GM15510 (cell line): ENCODE measurements around the gene SIL1.

ENCODE experiments used
- POLR2A ChIP-seq: IDR thresholded peaks from 3 replicates; pipeline ENCODE4 v1.6.1; 2011; ENCODE audit warnings: borderline replicate concordance; ENCODE audit not compliant: insufficient read length; ENCODE audit errors: extremely low read depth

SIL1 gene

GRCh38 chr5:138925090-138925635 is 273.0 kb downstream of the SIL1 start:
- TF ChIP-seq POLR2A: no peak

DNA sequence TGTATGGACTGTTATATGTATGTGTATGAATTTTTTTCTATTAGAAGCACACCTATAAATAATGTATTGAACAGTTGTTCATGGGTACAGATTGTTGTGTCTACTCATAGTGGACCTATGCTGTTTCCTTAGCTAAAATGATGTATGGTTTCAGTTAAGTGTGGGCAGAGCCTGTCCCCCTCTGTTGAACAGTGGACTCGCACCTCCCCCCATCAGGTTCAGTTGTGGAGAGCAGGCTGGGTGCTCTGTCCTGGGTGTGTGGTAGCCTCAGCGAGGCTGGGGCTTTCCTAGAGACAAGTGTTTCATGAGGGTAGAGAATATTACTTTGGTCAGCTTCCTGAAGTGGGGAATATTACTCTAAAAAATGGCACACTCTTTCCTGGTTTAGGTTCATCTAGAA is 275.7 kb downstream of the SIL1 start:
- TF ChIP-seq POLR2A: no peak

GRCh38 chr5:138920181-138920580 is 278.0 kb downstream of the SIL1 start:
- no peak for TF ChIP-seq POLR2A

- no peak for TF ChIP-seq POLR2A
Measured at GRCh38 chr5:138918686-138919085, 279.5 kb downstream of the SIL1 start.

DNA sequence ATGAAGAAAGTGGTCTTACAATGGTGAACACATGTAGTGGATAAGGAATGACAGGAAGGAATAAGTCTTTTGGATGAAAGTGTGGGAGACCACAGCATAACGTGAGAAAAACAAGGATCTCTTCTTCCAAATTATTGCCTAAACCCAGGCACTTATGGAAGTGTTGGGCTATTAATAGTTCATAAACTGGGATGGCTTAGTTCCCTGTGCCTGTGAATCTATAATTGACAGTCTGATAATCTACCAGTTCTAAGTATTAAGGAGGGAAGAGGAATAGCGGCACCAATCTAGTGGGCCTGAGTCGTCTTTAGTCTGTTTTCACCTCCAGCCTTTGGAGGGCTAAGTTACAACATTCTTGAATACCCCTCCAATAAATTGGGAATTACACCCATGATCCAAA is 283.8 kb downstream of the SIL1 start:
- TF ChIP-seq POLR2A: no peak

GRCh38 chr5:138913773-138914172 is 284.4 kb downstream of the SIL1 start:
- TF ChIP-seq POLR2A: no peak

DNA sequence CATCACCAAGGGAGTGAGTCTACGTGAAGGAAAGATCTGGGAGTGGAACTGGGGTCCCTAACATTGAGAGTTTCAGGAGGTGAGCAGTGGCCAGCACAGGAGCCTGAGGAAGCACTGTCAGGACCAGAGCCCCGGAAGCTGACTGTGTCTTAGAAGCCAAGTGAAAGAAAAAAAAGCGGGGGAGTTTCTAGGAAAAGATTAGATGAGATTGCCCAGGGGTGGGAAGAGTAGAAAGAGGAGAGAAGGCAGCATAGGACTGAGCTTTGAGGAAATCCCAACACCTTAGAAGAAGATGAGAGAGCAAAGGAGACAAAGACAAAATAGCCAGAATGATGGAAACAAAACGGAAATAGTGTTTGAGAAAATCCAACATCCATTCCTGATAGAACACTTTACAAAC is 286.1 kb downstream of the SIL1 start:
- no peak for TF ChIP-seq POLR2A

- TF ChIP-seq POLR2A: no peak
Measured at GRCh38 chr5:138911441-138911840, 286.7 kb downstream of the SIL1 start.

GRCh38 chr5:138910546-138911185 is 287.5 kb downstream of the SIL1 start:
- no peak for TF ChIP-seq POLR2A

DNA sequence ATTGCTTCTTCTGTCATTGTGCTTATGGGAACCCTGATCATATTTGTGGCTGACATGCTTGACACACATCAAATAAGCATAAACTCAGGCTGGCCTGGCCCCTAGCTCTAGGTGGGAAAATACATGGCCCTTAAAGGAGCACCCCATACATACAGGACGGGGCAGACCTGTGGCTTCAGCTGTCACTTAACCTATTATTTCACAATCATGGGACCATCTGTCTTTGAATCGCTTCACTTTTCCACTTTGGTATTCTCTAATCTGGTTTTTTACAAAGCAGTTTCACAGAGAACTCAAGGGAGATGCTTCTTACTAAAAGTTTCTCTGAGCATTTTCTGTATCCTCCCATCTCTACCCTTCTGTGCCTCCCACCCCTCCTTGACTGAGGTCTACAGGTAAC is 288.4 kb downstream of the SIL1 start:
- TF ChIP-seq POLR2A: no peak

- no peak for TF ChIP-seq POLR2A
Measured at GRCh38 chr5:138905541-138905940, 292.6 kb downstream of the SIL1 start.

- no peak for TF ChIP-seq POLR2A
Measured at GRCh38 chr5:138903130-138903775, 294.9 kb downstream of the SIL1 start.

DNA sequence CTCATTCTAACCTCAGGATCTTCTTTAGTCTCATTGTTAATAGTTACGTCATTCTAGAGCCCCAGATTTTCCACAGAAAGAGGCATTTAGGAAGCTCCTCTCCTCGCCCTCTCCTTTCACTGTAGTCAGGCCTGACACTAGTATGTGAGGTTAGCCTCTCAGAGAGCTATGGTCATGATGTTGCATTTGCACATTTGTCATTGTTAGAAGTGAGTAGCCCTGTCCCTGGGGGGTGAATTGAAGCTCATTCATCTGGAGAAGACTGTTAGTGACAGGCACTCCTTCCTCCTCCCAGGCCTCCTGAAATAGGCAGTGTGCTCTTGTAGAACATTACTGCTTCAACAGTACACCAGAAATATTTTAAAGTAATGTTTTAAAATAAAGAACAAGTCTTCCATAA is 296.5 kb downstream of the SIL1 start:
- TF ChIP-seq POLR2A: no peak

DNA sequence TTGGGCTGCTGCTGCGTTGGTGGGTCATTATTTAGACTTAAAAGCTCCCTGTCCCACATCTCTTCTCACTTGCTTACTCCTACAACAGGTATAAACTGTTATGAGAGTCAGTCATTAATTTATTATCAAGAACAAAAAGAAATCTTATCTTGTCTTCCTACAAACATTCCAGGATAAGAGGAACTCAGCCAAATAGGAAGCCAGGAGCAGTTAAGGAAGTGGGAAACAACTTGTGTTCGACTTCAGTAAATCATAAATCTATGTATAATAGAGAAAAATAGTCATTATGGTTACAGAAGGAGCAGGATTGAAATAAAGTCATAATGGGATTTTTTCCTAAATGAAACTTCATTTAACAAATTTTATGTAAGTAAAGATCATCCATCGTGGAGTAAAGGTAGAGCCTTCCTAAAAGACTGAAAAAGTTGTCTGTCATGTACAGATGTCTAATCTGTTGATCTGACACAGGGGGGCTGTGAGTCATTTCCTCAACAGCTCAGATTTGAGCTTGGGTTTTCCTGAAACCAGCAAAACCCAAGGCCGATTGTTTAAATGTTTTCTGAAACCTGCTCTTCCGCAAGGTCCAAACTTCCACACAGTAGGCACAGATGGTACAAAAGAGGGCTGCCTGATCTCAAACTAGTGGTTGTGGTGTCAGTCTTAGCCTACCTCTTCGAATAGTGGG is 297.7 kb downstream of the SIL1 start:
- no peak for TF ChIP-seq POLR2A

DNA sequence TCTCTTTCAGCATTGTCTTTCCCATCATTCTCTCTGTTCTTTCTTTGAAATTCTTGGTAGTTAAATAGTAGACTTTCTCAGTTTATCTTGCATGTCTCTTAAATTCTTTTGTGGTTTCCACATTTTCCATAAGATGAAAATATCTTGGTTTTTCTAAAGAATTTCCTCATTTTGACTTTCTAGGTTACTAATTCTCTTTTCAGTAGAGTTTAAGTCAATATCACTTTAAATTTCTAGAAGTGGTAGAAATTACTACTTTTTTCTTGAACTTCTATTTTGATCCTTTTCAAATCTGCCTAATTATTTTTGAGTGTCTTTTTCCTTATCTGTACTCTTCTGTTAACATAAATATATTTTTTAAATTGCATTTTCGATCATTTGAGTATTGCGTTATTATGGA is 299.4 kb downstream of the SIL1 start:
- no peak for TF ChIP-seq POLR2A

- no peak for TF ChIP-seq POLR2A
Measured at GRCh38 chr5:138898299-138898698, 299.9 kb downstream of the SIL1 start.
